HG02610 (cell line): ENCODE measurements around the gene PRDM11.

Experiments
- ATAC-seq: cut with Tn5 transposase; IDR thresholded peaks from one replicate; pipeline ENCODE4 v1.9.1; 2021; ENCODE audit warnings: mild to moderate bottlenecking, moderate library complexity; ENCODE audit not compliant: unreplicated experiment

The PRDM11 gene

DNA sequence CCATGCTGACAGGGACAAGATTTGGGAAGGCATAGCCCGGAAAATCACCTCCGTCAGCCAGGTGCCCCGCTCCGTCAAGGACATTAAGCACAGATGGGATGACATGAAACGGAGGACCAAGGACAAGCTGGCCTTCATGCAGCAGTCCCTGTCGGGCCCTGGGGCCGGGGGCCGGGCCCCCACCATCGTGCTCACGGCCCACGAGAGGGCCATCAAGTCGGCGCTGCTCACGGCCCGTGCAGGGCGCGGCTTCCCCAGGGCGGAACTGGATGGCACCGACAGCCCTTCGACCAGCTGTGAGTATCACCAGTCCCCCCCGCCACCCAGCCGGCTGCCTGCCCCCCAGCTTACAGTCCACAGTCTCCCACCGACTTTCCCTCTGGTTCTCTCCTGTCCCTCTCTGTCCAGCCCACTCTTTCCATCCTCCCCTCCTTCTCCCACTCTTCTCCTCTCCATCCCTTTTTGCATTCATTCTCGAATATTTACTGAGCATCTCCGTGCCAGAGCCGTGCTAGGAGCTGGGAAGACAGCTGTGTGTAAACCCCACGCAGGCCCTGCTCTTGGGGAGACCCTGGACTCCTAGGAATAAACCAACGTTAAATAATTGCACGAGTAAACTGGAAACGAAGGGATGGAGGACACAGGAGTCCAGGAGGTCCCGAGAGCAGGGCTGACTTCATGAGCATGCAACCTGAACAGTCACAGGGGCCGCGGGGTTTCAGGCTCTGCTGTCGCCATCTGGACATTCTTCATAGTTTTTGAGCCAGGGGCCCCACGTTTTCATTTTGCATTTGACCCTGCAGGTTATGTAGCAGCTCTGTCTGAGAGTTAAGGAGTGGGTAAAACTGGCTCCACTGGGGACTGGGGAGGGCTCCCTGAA is 62.8 kb downstream of the PRDM11 start:
- no peak for ATAC-seq

DNA sequence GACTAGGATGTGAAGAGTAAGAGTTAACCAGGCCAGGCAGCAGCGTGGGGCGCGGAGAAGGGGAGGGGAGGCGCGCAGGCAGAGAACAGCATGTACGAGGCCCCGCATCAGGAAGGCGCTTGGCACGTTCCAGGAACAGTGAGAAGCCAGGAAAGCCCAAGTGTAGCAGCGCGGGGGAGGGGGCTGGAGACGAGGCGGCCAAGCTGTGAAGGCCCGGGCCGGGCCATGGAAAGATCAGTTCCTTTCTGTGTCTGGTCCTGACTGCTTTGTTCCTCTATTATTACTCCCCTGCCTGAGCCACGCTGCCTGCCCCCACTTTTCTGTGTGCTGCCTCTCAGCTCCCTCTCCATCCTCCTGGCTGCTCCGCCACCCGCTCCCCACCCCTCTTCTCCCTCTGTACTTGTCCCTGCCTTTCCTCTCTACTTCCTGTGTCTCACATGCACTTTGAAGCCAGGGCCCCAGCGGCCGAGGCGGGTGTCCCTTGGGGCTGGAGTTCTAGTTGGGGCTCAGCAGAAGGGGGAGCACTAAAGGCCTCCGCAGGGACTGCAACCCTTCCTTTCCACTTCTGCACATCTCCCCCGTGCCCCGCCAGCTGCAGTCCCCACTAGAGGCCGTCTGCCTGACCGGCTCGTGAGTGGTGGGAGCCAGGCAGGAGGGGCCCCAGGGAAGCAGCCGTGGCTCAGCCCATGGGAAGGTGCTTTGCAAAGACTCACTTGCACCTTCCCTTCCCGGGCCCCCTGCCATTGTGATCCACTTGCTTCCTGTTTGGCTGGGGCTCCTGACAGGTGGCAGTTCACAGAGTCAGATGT is 63.7 kb downstream of the PRDM11 start:
- ATAC-seq: no peak

- no peak for ATAC-seq
Measured at GRCh38 chr11:45210846-45211245, 64.4 kb downstream of the PRDM11 start.

DNA sequence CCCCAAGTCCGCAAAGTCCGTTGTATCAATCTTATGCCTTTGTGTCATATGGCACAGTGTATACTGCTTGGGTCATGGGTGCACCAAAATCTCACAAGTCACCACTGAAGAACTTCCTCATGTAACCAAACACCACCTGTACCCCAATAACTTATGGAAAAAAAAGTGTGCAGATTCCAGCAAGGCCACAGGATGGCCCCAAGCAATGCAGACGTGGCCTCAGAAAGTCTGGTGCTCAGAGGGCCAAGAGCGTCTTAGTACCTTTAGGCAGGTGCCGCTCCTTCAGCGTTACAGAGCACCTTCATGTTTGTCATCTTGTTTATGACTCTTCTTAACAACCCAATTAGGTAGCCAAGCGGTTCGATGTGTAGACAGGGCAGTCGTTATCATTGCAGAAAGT is 65.3 kb downstream of the PRDM11 start:
- ATAC-seq: no peak

GRCh38 chr11:45212566-45213315 is 66.3 kb downstream of the PRDM11 start:
- no peak for ATAC-seq

GRCh38 chr11:45213316-45213665 is 66.9 kb downstream of the PRDM11 start:
- ATAC-seq: no peak

GRCh38 chr11:45213717-45214116 is 67.3 kb downstream of the PRDM11 start:
- ATAC-seq: no peak

DNA sequence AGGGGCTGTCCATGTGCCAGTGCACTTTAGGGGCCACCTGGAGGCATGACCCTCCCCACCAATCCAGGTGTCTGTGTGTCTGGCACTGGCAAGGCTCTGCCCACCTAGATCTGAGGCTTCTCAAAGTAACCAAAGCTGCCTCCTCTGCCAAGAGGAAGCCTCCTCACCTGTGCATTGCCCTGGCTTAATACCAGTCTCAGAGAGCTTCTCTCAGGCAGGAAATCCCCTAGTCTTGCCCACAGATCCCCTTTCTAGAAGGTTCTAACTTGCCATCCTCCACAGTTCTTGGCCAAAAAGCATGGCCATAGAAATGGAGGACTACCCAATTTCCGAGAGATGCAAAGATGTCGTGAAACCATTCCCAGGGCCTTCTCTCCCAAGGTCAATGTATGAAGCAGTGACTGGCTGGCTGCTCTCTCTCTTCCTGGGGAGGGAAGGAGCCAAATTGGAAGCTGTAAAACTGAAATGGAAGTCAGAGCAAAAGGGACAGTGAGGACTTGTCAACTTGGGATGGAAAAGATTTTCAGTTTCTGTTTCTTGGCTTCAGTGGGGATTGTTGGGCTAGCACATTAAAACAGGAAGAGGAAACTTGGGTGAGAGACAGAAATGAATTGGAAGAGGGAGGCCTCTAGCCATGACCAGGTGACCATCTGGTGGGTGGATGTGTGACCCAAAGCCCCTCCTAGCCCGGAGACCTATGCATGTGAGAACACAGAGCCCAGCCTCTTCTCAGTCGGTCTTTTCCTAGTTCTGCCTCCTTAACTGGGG is 68.8 kb downstream of the PRDM11 start:
- ATAC-seq: no peak

GRCh38 chr11:45216031-45216430 is 69.6 kb downstream of the PRDM11 start:
- ATAC-seq: no peak

DNA sequence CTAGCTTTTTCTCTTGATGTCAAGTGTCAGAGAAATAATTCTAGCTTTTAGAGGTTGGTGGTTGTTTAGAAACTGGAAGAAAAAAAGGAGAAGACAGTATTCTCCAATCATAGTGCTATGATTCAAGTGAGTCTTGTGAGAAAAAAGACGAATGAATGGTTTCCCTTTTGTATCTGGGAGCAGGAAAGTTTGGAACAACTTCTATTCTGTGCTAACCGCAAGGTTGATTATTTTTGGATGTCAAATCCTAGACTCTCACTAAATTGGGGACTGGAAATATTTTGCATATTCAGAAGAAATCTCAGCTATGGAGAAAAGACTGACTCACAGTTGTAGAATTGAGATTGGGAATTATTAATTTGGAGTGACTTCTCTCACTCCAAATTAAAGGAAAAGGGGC is 70.5 kb downstream of the PRDM11 start:
- ATAC-seq: no peak

DNA sequence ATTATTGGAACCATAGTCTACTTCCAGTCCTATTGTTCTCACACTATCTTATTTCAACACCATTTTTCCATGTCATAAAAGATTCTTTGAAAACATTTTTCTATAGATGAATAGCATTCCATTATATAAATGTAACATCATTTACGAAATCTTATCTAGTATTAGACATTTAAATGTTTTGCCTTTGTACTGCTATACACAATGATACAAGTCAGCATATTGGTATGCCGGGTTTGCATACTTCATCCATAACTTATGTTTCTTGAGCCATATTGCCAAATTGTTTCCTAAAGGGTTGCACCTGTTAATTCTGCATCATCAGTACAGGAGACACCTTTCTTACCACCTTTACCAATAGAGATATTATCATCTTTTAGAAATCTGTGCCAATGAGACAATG is 71.6 kb downstream of the PRDM11 start:
- ATAC-seq: no peak

- no peak for ATAC-seq
Measured at GRCh38 chr11:45218705-45219104, 72.3 kb downstream of the PRDM11 start.

- no peak for ATAC-seq
Measured at GRCh38 chr11:45219411-45219810, 73.0 kb downstream of the PRDM11 start.

DNA sequence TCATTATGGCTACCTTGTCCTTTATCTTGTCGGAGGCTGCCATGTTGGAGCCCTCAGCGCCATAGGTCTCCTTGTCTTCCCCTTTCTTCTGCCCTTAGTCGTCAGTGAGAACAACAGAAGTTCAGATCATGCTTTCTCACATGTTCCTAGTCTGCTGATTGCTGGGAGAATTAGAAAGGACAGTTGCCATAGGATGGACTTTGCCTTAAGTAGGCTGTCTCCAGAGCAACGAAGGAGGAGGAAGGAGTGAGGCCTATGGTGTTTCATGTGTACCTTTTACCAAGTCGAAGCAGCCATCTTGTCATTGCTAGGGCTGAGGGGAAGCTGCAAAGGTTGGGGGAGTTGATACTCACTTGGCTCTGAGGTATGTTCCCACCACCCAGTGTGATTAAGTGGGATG is 77.1 kb downstream of the PRDM11 start:
- no peak for ATAC-seq

GRCh38 chr11:45224766-45225165 is 78.3 kb downstream of the PRDM11 start:
- no peak for ATAC-seq

- no peak for ATAC-seq
Measured at GRCh38 chr11:45225277-45225676, 78.8 kb downstream of the PRDM11 start.

- no peak for ATAC-seq
Measured at GRCh38 chr11:45225961-45226871, 79.8 kb downstream of the PRDM11 start.

DNA sequence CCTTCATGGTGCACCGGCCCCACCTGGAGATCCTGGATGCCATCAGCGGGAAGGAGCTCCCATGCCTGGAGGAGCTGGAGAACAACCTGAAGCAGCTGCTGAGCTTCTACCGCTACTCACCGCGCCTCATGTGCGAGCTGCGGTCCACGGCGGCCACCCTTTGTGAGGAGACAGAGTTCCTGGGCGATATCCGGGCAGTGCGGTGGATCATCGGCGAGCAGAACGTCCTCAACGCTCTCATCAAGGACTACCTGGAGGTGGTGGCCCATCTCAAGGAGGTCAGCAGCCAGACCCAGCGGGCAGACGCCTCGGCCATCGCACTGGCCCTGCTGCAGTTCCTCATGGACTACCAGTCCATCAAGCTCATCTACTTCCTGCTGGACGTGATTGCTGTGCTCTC is 80.5 kb downstream of the PRDM11 start:
- no peak for ATAC-seq

DNA sequence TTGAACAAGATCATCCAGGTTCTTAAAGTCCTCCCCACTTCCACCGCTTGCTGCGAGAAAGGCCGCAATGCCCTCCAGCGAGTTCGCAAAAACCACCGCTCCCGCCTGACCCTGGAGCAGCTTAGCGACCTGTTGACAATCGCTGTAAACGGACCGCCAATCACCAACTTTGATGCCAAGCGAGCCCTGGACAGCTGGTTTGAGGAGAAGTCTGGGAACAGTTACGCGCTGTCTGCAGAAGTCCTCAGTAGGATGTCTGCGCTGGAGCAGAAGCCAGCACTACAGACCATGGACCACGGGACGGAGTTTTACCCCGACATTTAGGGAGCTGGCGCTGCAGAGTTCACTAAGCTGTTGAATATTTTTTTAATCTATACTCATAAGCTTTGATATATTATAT is 81.4 kb downstream of the PRDM11 start:
- no peak for ATAC-seq
